Measurements from ENCODE around the gene OSBPL5.

OSBPL5 gene

DNA sequence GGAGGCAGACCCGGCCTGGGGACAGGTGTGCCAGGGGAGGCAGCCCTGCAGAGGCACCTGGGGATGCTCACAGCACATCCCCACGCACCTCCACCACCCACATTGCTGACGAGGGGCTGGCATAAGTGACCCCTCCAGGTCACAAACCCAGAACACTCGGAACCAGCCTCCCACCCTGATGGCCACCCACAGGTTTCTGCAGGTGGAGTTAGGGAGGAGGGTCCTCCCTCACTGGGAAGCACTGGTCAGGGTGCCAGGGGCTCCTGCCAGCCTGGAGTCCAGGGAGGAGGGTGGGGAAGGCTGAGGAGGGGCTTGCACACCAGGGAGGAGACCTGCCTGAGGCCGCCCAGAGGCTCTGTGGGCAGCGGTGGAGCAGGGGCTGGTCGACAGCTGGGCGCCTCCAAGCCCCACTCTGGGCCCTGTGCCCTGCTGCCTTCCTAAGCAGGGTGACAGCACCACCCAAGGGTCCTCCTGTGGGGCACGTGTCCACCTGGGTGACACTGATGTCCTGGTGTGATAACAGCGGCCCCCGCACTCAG lies 56.9 kb downstream of the OSBPL5 start:
- ChIA-PET POLR2A (no interaction called here), CTCF (interaction anchor here (1.5 to 5.2 kb wide), 3 partner anchors 12 to 87 kb away, joined by 5 to 22 read pairs (median 19); no protein-coding TSS in a partner anchor)
- H3K4me3 ChIP-seq (ENCODE audit: low read depth, low read length), result no peak overlapping the region
- DNase-seq (ENCODE audit: low read depth, low spot score), result no peak
- no peak for TF ChIP-seq CTCF (IDR thresholded peaks at IDR 0.05; ENCODE audit: insufficient read depth, low read length, missing control alignments)

- ChIA-PET POLR2A (no interaction called here), CTCF (interaction anchor here (5.2 kb wide), 1 partner anchor 17 kb away, joined by 22 read pairs; no protein-coding TSS in a partner anchor)
- DNase-seq (ENCODE audit: low read depth, low spot score), result no peak
- no peak overlapping the region for H3K4me3 ChIP-seq (ENCODE audit: low read depth, low read length)
- no peak for TF ChIP-seq CTCF (IDR thresholded peaks at IDR 0.05; ENCODE audit: insufficient read depth, low read length, missing control alignments)
These were observed 57.4 kb downstream of the OSBPL5 start for GRCh38 chr11:3107608-3108182.

GRCh38 chr11:3106736-3107524 lies 58.2 kb downstream of the OSBPL5 start:
- CTCF ChIA-PET, result no interaction called here
- POLR2A ChIA-PET, result no interaction called here
- no peak overlapping the region for H3K4me3 ChIP-seq (ENCODE audit: low read depth, low read length)
- DNase-seq (ENCODE audit: low read depth, low spot score), result no peak
- TF ChIP-seq CTCF (IDR thresholded peaks at IDR 0.05; ENCODE audit: insufficient read depth, low read length, missing control alignments), result no peak

- no peak for DNase-seq (ENCODE audit: low read depth, low spot score)
- no peak overlapping the region for H3K4me3 ChIP-seq (ENCODE audit: low read depth, low read length)
- no peak for TF ChIP-seq CTCF (IDR thresholded peaks at IDR 0.05; ENCODE audit: insufficient read depth, low read length, missing control alignments)
- ChIA-PET CTCF (interaction anchor here (4.4 kb wide), 1 partner anchor 14 kb away, joined by 32 read pairs; no protein-coding TSS in a partner anchor), POLR2A (no interaction called here)
These were observed 59.0 kb downstream of the OSBPL5 start for GRCh38 chr11:3105791-3106735.

GRCh38 chr11:3104961-3105790 lies 59.9 kb downstream of the OSBPL5 start:
- no peak for TF ChIP-seq CTCF (IDR thresholded peaks at IDR 0.05; ENCODE audit: insufficient read depth, low read length, missing control alignments)
- H3K4me3 ChIP-seq (ENCODE audit: low read depth, low read length), result no peak overlapping the region
- ChIA-PET POLR2A (no interaction called here), CTCF (interaction anchor here (1.2 to 4.4 kb wide), 2 partner anchors 8 to 13 kb away, joined by 3 to 32 read pairs; no protein-coding TSS in a partner anchor)
- no peak for DNase-seq (ENCODE audit: low read depth, low spot score)
